ENCODE measurements around the gene CYP4Z1. TPM values are rescaled to one million over a fixed set of nuclear protein-coding genes. Genes with fewer than 3 reads are reported as not detected.

CYP4Z1 gene
- total and polyA plus RNA-seq, 2 of the 13 experiments (the other 11 are each of a cell fraction or from before 2014, with no cell fraction given) = not detected

DNA sequence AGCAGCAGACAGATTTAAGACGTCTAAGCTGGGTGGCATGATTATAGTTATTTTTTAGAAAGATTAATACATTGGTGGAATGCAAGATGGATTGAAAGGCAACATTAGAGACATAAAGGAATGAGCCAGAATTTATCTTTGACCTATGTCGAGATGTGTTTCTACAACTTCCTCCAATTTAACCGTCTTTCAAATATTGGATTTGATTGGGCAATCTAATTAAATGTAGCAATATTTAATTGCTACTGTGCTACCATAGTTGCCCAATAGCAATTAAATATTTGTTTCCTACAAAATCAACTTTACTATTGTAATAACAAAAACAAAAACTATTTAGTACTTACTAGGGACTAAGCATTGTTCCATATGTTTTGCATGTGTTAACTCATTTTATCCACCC lies 39.8 kb downstream of the CYP4Z1 start:
- no peaks in the 10 kb centered on the region for H3K79me2 ChIP-seq (ENCODE audit: insufficient read depth, low read length)
- TF ChIP-seq, protein P1, sequence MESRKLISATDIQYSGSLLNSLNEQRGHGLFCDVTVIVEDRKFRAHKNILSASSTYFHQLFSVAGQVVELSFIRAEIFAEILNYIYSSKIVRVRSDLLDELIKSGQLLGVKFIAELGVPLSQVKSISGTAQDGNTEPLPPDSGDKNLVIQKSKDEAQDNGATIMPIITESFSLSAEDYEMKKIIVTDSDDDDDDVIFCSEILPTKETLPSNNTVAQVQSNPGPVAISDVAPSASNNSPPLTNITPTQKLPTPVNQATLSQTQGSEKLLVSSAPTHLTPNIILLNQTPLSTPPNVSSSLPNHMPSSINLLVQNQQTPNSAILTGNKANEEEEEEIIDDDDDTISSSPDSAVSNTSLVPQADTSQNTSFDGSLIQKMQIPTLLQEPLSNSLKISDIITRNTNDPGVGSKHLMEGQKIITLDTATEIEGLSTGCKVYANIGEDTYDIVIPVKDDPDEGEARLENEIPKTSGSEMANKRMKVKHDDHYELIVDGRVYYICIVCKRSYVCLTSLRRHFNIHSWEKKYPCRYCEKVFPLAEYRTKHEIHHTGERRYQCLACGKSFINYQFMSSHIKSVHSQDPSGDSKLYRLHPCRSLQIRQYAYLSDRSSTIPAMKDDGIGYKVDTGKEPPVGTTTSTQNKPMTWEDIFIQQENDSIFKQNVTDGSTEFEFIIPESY (CRISPR knock-in tag; IDR thresholded peaks at IDR 0.05) = no peak
- TF ChIP-seq ZNF329 (CRISPR knock-in tag; IDR thresholded peaks at IDR 0.05; ENCODE audit: low read depth) (no peak), JUND (CRISPR knock-in tag; IDR thresholded peaks at IDR 0.05) (no peak), TRIM24 (CRISPR knock-in tag; IDR thresholded peaks at IDR 0.05) (no peak), ETV6 (CRISPR knock-in tag; conservative IDR thresholded peaks at IDR 0.05) (no peak), ZNF878 (CRISPR knock-in tag; IDR thresholded peaks at IDR 0.05) (no peak), POGZ (CRISPR knock-in tag; IDR thresholded peaks at IDR 0.05) (no peak), CC2D1A (CRISPR knock-in tag; IDR thresholded peaks at IDR 0.05) (no peak), AKAP8 (CRISPR knock-in tag; IDR thresholded peaks at IDR 0.05) (no peak), ZNF335 (CRISPR knock-in tag; IDR thresholded peaks at IDR 0.05) (no peak), SP2 (CRISPR knock-in tag; IDR thresholded peaks at IDR 0.05) (no peak), ZNF430 (CRISPR knock-in tag; IDR thresholded peaks at IDR 0.05) (no peak)
- TF ChIP-seq, protein P2, sequence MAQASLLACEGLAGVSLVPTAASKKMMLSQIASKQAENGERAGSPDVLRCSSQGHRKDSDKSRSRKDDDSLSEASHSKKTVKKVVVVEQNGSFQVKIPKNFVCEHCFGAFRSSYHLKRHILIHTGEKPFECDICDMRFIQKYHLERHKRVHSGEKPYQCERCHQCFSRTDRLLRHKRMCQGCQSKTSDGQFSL (CRISPR knock-in tag; IDR thresholded peaks at IDR 0.05) = no peak
- TF ChIP-seq, protein P3, sequence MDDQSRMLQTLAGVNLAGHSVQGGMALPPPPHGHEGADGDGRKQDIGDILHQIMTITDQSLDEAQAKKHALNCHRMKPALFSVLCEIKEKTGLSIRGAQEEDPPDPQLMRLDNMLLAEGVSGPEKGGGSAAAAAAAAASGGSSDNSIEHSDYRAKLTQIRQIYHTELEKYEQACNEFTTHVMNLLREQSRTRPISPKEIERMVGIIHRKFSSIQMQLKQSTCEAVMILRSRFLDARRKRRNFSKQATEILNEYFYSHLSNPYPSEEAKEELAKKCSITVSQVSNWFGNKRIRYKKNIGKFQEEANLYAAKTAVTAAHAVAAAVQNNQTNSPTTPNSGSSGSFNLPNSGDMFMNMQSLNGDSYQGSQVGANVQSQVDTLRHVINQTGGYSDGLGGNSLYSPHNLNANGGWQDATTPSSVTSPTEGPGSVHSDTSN (CRISPR knock-in tag; IDR thresholded peaks at IDR 0.05; ENCODE audit: borderline replicate concordance) = no peak
- TF ChIP-seq, protein P4, sequence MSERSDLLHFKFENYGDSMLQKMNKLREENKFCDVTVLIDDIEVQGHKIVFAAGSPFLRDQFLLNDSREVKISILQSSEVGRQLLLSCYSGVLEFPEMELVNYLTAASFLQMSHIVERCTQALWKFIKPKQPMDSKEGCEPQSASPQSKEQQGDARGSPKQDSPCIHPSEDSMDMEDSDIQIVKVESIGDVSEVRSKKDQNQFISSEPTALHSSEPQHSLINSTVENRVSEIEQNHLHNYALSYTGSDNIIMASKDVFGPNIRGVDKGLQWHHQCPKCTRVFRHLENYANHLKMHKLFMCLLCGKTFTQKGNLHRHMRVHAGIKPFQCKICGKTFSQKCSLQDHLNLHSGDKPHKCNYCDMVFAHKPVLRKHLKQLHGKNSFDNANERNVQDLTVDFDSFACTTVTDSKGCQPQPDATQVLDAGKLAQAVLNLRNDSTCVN (CRISPR knock-in tag; IDR thresholded peaks at IDR 0.05; ENCODE audit: borderline replicate concordance) = no peak
- TF ChIP-seq, protein P5, sequence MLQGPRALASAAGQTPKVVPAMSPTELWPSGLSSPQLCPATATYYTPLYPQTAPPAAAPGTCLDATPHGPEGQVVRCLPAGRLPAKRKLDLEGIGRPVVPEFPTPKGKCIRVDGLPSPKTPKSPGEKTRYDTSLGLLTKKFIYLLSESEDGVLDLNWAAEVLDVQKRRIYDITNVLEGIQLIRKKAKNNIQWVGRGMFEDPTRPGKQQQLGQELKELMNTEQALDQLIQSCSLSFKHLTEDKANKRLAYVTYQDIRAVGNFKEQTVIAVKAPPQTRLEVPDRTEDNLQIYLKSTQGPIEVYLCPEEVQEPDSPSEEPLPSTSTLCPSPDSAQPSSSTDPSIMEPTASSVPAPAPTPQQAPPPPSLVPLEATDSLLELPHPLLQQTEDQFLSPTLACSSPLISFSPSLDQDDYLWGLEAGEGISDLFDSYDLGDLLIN (CRISPR knock-in tag; IDR thresholded peaks at IDR 0.05; ENCODE audit: borderline replicate concordance) = no peak
- no peak overlapping the region for H3K4me3 ChIP-seq (replicated peaks in 1 of 3; ENCODE audit: insufficient read depth in 1 of 3, low read depth in 2 of 3, low read length in 3 of 3)
- CTCF ChIA-PET (ENCODE audit: low intra/inter-chr PET ratio, low total read pairs) = no interaction called here
- no peak overlapping the region for H3K27ac ChIP-seq (ENCODE audit: extremely low read length, insufficient read depth, low read length)
- 11% methylated on average over 3 of the region's 3 CpGs for WGBS (ENCODE audit: low lambda C conversion rate)
- no peaks in the 10 kb centered on the region for H3K27me3 ChIP-seq (ENCODE audit: control insufficient read depth in 1 of 2, insufficient read depth in 2 of 2, low read length in 2 of 2)
- peaks cover 4% of the 10 kb centered on the region; the same call in 1 of the 2 replicates for H3K9me3 ChIP-seq (ENCODE audit: low read length)
- DNase-seq (ENCODE audit: low spot score) (no peak), FAIRE-seq (no peak), ATAC-seq (no peak)
- H3K4me2 ChIP-seq (ENCODE audit: low read depth, low read length) = no peak overlapping the region
- H4K20me1 ChIP-seq (ENCODE audit: insufficient read depth, low read length) = no peaks in the 10 kb centered on the region
- in situ Hi-C loops (cut with HindIII; ENCODE audit: extremely low pct_ligation_motif_present, low pct_unique_long_range_greater_than_20kb) (no loop called here), intact Hi-C loops (cut with micrococcal nuclease; ENCODE audit: unreplicated experiment) (no loop called here)
- no peaks in the 10 kb centered on the region for H3K36me3 ChIP-seq (replicated peaks in 1 of 2; ENCODE audit: control insufficient read depth in 1 of 2, insufficient read depth in 2 of 2, low read length in 2 of 2)
- H2AFZ ChIP-seq (ENCODE audit: low read length) = no peak overlapping the region
- H3K9ac ChIP-seq (ENCODE audit: insufficient read depth, low read depth, low read length) = no peak overlapping the region
- POLR2A ChIA-PET = no interaction called here
- H3K4me1 ChIP-seq (ENCODE audit: insufficient read depth, low read length) = no peaks in the 10 kb centered on the region
- no TSS peak for BruUV-seq (replicated peaks)

Measured in HepG2 (cell line).